ENCODE results near the gene INPP4B.
"Not testable (repeated sequence)": the region's sequence is repeated elsewhere in the genome, so short reads cannot be mapped to it uniquely, and the experiment has no call there.

The INPP4B gene

DNA sequence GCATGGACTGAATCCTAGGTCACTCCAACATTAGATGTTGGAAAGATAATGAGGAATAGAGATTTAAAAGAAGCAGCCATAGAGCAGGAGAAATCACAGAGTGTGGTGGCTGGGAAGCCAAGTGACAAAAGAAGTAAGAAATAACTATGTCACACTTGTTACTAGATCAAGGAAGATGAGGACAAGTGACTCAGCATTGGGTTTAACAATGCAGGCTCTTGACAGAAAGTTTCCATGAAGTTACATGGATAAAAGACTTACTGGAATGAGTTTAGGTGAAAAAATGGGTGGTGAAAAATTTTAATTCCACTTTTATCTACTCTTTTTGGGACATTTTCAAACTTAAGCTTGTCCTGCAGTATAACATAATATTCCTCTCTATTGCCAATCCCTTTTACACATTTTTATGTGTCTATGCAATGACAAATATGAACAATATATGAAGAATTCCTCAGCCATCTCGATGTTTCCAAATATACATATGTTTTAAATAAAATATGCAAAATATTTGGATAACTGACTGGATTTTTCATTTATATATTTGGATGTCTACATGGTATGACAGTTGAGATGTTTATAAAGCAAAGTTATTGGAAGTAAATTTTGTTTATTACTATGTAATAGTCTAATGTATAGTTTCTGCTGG, 747.1 kb downstream of the INPP4B start:
- DNase-seq: no peak

DNA sequence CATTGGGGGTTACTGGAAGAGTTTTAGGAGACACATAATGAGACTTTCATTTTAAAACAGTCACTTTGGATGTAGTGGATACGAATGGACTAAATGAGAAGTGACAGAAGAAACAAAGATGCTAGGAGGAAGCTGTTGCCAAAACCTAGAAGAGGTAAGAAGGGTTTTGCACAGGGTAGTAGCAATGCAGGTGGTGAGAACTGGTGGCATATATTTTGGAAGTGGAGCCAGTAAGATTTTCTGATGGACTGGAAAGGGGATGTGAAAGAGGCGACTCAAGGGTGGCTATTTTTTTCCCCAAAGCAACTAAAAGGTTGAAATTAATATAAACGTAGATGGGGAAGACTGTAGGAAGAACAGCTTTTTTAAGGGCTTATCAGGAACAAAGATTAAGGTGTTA, 747.7 kb downstream of the INPP4B start:
- no peak for DNase-seq

DNA sequence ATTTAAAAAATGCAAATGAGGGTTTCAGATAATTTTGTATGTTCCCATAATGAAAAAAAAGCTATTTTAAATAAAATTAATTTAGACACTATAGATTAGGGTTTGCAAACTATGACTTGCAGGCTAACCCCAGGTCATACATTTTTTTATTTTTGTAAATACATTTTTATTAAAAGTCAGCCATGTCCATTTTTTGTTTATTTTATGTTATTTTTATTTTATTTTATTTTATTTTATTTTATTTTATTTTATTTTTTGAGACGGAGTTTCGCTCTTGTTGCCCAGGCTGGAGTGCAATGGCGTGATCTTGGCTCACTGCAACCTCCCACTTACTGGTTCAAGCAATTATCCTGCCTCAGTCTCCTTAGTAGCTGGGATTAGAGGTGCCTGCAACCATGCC, 749.1 kb downstream of the INPP4B start:
- DNase-seq: no peak

DNA sequence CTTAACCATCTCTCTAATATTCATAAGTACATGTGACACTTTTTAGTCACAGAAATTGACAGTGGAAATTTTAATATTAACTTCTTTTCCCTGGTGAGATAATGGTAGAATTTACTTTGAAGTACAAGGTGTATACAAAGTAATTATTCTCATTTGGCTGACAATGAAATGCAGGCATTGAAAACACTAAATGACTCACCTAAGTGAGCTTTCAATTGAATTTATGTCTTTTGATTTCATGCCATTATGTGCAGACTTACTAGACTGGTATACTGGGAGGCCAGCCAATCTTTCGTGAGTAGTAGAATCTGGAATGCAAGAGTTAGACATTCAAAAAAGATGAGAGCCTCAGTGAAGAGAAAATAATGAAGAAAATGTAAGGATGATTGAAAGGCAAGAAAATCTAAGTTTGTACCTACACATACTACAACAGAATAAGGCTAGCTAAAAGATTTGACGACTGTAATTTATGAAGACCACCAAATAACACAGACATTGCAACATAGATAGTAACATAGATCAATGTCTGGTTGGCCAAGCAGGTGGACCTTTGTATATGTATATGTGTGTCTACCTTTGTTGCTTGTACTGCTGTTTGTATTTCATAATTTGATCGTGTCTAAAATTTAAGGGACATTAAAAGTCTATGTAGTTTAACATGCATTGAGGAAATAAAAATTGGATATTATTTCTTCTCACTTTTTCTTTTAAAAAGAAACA, 750.1 kb downstream of the INPP4B start:
- no peak for DNase-seq

DNA sequence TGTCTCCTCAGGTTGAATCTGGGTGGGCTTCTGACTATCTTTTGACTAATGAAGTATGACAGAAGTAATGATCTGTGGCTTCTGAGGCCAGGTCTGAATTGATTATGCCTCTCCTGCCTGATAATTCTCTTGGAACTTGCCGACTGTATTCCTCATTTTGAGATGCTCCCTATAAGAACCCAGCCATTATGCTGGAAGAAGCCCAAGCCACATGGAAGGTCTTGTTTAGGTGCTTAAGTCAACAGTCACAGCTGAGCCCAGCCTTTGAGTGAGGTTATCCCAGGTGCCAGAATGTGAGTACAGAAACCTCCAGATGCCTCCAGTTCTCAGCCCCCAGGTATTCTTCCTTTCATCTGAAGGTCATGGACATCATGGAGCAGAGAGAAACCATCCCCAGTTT, 753.2 kb downstream of the INPP4B start:
- no peak for DNase-seq

DNA sequence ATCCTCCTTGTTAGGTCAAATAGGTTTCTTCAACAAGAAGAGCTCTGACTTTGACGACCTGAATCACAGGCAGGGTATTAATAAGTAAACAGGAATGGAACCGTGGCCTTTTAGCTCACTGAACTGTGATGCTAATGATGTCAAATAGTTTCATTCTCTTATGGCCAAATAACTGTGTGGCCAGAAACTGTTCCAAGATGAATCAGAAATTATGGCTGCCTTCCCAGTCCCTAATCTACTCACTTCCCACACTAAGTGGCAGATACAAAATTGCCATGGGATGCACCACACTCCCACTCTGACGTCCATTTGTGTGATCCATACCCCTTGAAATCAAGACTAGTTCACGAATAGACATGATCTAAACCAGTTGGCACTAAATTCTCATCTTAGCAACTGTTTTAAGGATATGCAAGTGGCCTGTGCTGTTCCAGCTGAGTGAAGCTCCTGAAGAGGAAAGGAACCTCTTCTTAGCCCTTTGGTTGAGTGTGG, 754.4 kb downstream of the INPP4B start:
- DNase-seq: no peak

DNA sequence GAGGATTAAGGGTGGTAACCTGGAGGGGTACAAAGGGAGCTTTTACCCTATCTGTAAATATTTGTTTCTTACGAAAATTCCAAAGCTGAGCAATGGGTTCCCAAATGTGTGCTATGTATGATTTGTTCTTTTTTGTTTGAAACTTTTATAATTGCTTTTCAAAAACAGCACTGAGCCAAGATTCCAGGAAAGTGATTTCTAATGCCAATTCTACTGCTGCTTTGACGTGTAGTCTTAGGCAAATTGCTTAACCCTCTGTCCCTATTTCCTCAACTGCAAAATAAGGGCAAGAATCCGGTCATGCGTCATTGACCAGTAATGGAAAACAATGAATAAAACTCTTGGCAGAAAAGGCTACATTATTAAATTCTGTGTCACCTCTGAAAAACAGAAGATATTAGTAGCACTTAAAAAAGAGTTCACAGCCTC, 755.0 kb downstream of the INPP4B start:
- DNase-seq: no peak

DNA sequence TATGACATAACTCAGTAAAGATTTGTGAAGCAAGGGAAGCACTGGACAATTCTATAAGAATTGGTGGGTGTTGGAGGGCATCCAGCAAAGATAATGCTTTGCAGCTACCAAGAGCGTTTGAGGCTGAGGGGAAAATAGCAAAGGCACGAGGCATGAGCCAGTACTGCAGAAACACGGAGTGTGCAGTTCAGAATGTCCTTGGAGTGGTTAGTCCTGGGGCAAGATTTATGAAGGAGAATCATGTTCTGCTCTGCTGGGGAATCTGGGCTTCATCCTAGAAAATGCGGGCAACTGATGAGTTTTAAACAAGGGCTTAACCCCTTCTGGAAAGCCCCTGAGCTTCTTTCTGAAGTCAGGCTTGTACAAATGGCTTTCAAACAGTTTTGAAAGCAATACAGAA, 757.2 kb downstream of the INPP4B start:
- no peak for DNase-seq

DNA sequence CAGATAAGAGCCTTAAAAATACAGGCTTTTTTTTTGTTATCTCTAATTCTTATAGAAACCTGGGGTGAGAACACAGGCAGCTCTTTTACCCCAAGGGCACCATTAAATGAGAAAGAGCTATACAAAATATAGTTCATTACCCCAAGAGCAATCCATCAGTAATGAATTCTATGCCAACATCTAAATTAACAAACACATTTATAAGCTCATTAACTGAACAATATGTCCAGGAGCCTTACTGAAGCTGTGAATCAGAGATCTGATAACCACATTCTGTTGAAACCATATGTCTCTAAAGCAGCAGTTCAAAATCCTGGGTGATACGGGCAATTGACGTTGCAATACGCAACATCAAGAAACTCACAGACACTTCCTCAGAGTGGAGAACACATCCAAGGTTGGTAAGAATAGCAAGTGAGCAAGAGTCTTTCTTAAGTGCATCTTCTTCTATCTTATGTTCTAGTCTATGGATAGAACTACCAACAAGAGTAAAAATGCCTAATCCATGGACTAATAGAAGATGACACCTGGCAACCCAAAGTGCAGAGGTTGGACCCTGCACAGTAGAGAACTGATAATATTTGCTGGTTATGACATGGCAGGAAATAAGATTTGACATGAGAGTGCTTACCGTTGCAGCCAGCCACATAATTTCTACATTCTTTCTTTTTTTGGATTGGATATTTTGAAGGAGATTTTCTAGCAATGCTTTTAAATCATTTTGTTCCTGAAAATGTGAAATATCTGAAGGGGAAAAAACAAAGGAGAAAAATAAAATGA, 760.4 kb downstream of the INPP4B start:
- no peak for DNase-seq

DNA sequence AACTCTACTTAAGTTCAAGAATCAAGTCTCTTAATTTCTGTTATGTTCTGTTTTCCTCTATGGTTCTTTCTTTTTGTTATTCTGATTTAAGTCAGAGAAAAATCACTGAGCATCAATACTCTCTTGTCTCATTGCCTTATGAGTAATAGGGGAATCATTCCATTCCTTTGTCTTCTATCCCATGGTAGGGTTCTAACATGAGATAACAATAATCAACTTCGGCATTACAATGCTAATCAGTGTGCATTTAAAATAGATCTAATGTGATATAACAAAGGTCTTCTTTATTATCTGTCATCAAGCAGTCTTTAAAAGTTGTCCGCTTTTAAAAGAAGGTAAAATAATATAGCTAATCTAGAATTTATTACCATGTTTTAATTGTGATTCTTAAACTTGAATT, 762.8 kb downstream of the INPP4B start:
- no peak for DNase-seq

DNA sequence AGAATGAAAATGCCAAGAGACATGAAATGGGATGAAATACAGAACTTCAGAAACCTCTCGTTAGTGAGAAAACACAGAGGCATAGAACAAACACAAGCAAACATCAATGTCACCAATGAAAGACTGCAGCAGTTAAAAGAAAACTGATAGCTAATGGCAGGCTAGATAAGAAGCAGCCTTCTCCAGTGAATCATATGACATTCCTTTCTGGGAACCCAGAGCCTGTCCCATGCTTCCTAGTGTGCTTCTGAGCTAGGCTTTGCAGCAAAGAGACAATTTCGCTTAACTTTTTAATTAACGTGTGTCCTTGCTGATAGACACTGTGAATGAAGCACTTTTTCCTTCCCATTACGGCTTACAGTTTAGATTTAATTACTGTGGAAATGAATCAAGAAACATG, 765.1 kb downstream of the INPP4B start:
- no peak for DNase-seq

DNA sequence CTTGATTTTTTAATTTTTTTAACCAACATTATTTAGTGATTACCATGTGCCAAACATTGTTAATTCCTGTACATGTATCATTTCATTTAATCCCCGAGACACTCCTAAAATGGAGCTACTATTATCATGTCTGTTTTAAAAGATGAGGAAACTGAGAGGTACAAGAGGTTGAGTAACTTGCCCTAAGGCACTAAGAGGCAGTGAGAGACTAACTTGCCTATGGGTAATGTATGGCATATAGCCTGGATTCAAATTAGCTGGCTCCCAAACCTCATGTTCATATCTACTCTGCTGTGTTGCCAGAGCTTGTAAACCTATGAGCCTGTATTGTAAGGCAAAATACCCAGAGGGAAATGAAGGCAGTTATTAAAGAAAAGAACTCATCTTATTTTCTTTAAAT, 766.1 kb downstream of the INPP4B start:
- DNase-seq: no peak

DNA sequence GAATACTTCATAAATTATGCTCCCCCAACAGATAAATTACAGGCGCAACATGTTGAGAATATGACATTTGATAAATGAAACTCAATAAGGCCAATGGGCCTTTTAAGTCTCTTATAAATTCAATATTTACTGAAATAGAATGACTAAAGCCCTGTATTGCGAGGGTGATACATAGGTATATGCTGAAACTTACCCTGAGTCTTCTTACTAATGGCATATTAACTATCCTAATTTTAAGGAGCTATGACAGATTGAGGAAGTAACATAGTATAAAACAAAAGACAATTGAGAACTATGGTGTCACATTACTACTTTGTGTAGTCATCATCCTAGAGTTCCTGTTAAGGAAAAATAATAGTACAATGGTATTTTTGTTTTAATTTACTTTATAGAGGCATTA, 769.1 kb downstream of the INPP4B start:
- DNase-seq: no peak

DNA sequence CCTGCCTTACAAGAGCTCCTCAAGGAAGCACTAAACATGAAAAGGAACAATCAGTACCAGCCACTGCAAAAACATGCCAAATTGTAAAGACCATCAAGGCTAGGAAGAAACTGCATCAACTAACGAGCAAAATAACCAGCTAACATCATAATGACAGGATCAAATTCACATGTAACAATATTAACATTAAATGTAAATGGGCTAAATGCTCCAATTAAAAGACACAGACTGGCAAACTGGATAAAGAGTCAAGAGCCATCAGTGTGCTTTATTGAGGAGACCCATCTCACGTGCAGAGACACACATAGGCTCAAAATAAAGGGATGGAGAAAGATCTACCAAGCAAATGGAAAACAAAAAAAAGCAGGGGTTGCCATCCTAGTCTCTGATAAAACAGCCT, 777.8 kb downstream of the INPP4B start:
- DNase-seq: not testable (repeated sequence)

DNA sequence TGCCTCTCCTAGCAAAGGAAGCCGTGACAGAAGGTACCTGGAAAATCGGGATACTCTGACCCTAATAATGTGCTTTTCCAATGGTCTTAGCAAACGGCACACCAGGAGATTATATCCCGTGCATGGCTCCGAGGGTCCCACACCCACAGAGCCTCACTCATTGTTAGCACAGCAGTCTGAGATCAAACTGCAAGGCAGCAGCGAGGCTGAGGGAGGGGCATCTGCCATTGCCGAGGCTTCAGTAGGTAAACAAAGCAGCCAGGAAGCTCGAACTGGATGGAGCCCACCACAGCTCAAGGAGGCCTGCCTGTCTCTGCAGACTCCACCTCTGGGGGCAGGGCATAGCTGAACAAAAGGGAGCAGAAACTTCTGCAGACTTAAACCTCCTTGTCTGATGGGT, 779.5 kb downstream of the INPP4B start:
- DNase-seq: not testable (repeated sequence)

DNA sequence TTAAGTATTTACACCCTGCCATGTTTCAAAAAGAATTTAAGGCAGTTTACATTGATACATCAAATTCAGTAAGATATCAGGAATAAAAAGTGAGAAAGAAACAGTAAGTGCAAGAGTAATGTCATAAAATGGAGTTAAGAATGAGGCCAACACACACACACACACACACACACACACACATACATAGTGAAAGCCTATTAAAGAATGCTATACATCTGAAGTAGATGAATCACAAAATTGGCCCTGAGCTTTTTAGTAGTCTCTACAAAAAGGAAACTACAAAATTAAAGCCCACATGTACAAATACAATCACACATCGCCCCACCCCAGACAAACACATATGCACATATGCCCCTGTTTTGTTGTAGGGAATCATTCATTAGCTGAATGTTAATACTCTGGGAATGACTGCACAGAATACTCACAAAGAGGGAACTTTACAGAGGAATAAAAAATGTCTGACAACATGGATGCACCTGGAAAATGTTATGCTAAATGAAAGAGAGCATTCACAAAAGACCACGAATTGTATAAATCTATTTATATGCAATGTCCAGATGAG, 780.9 kb downstream of the INPP4B start:
- DNase-seq: no peak

DNA sequence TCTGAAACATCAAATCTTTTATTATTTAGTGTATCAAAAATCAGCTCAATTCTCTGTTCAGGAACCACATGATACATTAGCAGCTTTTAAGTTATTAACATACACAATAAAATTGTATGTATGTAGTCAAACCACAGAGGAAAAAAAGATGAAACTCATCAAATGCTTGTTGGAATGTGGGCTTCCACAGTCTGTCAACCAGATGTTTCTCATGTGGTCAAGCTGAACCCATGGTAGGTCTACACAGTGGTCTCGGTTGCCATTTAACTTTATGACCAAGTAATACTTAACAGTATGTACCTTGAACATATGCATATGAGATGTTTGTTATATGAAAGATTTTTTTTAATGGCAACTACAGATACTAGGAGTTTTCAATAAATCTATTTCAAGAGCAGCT, 781.9 kb downstream of the INPP4B start:
- DNase-seq: no peak

DNA sequence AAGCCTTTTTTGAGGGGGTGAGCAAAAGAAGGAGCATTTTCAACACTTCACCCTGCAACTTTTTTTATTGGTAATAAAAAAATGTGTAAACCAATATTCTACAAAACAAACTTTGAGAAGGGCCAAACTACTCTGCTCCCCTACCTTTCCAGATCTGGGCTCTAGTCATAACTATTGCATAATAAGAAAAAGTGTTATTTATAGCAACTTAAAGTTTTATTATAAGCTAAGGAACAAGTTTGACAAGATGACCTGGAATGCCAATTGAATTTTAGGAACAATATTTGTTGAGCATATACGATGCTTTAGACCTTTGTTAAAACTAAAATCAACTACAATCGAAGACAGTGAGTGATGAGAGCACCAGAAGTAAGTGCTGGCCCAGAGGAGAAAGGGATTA, 800.1 kb downstream of the INPP4B start:
- no peak for DNase-seq

DNA sequence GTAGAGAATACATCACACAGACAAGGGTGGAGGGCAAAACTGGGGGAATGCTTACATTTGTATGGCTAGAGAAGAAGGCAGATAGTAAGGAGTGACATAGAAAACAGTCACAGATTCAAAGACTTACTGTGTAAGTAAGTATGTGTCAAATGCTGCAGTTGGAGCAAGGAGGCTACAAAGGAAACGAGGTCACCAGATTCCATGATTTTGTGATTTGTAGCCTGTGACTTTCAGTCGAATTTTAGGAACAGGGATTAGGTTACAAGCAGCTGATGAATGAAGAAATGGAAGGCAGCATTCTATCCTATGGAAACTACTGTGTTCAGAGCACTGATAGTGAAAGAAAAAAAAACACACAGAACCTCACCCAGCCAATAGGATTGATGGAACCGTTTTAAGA, 801.8 kb downstream of the INPP4B start:
- no peak for DNase-seq

DNA sequence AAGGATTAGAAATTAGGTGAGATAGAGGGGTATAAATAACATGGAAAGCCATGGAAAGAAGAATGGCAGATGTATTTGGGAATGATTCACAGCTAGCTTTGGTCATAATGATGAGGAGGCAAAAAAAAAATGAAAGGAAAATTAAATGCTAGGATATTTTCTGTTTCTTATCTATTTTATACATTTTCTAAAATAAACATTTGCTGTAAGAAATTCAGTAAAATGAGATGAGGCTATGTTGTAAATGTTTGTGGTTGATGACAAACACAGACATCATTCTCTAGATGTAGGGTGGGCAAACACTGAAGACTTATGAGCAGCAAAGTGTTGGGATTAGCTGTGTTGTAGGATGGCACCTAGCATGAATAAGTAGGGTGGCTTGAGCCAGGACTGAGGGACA, 802.6 kb downstream of the INPP4B start:
- no peak for DNase-seq

DNA sequence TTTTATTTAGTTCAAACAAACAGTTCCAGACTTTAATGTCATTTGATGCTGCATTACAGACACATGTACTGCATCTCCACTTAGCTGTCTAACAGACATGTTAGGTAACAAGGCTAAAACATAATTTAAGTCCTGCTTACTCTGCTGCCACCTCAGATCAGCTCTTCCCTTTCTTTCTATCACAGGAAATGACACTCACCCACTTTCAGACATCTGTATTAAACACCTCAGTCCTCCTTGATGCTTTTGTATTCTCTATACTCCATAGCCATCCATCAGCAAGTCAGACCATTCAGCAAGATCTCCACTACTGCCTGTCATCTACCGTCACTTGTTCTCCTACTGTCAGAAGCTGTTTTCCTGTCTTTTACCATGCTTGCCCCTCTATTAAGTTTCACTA, 804.3 kb downstream of the INPP4B start:
- DNase-seq: no peak

DNA sequence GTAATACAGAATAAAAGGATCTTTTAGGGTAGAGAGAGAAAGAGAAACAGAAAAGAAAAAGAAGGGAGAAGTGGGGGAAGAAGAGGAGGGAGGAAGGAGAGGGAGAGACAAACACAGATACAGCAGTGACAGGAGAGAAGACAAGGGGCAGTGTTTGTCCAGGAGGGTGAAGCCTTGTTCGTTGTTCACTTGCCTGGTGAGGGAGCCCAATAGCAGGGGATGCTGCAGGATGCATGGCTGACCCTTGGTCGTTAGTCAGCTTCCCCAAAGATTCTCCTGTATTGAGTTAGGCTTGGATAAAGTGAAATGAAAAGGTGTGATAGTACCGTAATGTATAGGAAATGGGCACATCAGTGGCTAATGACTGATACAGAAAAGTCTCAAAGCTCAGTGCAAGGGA, 806.1 kb downstream of the INPP4B start:
- DNase-seq: no peak

DNA sequence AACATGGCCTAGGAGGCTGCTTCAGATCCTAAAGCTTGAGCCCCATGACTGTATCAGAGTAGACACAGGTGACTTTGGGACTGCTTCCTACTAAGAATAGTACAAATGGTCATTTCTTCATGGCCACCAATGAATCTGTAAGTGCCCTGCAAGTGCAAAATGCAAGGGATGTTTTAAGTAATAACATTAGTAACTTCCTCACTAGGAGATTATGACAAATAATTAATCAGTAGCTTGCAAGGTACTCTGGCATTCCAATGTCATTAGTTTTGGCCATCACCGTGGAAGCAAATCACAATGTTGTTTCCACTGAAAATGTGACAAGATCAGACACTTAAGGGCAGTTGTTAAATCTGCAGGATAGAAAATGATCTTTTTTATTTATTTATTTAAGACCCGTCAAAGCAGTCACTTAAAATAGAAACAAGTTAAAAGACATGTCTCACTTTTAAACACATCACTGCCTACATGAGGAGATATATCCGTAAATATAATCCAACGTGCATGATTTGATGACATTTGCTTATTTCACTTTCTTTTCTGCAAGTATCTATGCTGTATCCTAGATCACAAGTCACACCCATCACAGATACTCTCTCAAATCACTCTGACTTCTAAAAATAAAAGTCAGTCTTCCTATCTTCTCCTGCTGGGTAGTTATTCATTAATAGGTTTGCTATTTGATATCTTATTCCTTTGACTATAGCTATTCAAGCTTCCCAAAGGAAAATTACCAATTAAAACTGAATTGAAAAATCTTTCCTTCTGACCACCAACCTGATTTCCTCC, 809.1 kb downstream of the INPP4B start:
- no peak for DNase-seq
